Activated T-cell treated with anti-CD3 and anti-CD28 coated beads, Interleukin-2, amount 50 U/mL, for 72 hours (primary cell): ENCODE results near the gene TXNL4A. TPM values are rescaled to one million over a fixed set of nuclear protein-coding genes. Genes with fewer than 3 reads are reported as not detected.

Experiments
- ATAC-seq, 2 donors: fragments of 150-1000 bp; cut with Tn5 transposase; replicated peaks in 1 of 2; 2 replicates each; pipeline ENCODE4 v1.10.0; 2021; ENCODE audit warnings: moderate library complexity in 2 of 2, mild to moderate bottlenecking in 1 of 2
- DNase-seq, 2 donors: peaks; one replicate each; pipeline ENCODE4 v3.0.0; 2021 to 2022; ENCODE audit warnings: mixed read lengths in 1 of 2
- H3K27ac Mint-ChIP-seq: one replicate; pipeline ENCODE4 v1.8.0; 2022; ENCODE audit warnings: mild to moderate bottlenecking, moderate library complexity, mixed read lengths
- H3K27me3 Mint-ChIP-seq: one replicate; pipeline ENCODE4 v1.8.0; 2022; ENCODE audit warnings: low read depth, mixed read lengths
- H3K36me3 Mint-ChIP-seq, 2 donors: one replicate each; pipeline ENCODE4 v1.8.0; 2022; ENCODE audit warnings: mixed read lengths in 2 of 2, mild to moderate bottlenecking in 1 of 2; ENCODE audit not compliant: insufficient read depth in 2 of 2
- H3K4me1 Mint-ChIP-seq: one replicate; pipeline ENCODE4 v1.8.0; 2022; ENCODE audit warnings: low read depth, mixed read lengths
- H3K4me3 Mint-ChIP-seq, 2 donors: one replicate each; pipeline ENCODE4 v1.8.0; 2022; ENCODE audit warnings: mild to moderate bottlenecking in 2 of 2, mixed read lengths in 2 of 2, moderate library complexity in 2 of 2
- H3K9me3 Mint-ChIP-seq, 2 donors: one replicate each; pipeline ENCODE4 v1.8.0; 2022; ENCODE audit warnings: mixed read lengths in 2 of 2
- total RNA-seq, 2 donors: library from RNA; stranded (reverse); gene quantifications; one replicate each; pipeline ENCODE4 v1.2.3, GENCODE V29; 2022

Gene TXNL4A
- total RNA-seq, 2 donors from 2014 or later = 92.9 to 105 TPM

- Mint-ChIP-seq H3K36me3 (peaks cover 32 to 61% of the 10 kb centered on the region in 2 donors), H3K9me3 (peaks cover 8 to 12% of the 10 kb centered on the region in 2 donors), H3K27ac (no peak overlapping the region), H3K4me3 (no peak overlapping the region), H3K27me3 (no peaks in the 10 kb centered on the region), H3K4me1 (no peaks in the 10 kb centered on the region)
- no peak for DNase-seq
- no peak for ATAC-seq
Observed at GRCh38 chr18:79938196-79938595, 50.2 kb downstream of the TXNL4A start.

GRCh38 chr18:79937103-79937860 lies 51.1 kb downstream of the TXNL4A start:
- no peaks in the 10 kb centered on the region for H3K27me3 Mint-ChIP-seq
- ATAC-seq (no peak), DNase-seq (no peak)
- no peak overlapping the region for H3K27ac Mint-ChIP-seq
- H3K36me3 Mint-ChIP-seq = peaks cover 40 to 67% of the 10 kb centered on the region in 2 donors
- no peak overlapping the region for H3K4me3 Mint-ChIP-seq
- peaks cover 12 to 19% of the 10 kb centered on the region in 2 donors for H3K9me3 Mint-ChIP-seq
- no peaks in the 10 kb centered on the region for H3K4me1 Mint-ChIP-seq

DNA sequence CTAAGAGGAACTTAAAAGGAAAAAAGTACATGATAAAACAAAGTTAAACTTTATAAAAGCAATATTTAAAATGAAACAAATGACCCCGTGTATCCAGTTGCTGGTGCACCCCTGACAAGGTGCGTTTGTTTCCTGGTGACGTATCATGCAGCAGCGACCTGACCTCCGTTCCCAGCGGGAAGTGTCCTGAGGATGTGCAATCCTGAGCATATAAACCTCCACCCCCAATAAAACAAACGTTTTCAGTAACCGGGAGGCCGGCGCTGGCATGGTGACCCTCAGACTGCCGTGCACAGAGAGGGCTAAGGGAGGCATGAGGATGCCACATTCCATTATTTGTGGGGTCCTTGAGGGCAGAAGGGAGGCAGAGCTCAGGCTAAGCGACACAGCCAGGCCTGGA lies 51.7 kb downstream of the TXNL4A start:
- Mint-ChIP-seq H3K4me3 (no peak overlapping the region), H3K27ac (no peak overlapping the region), H3K4me1 (no peaks in the 10 kb centered on the region), H3K36me3 (peaks cover 43 to 66% of the 10 kb centered on the region in 2 donors), H3K9me3 (peaks cover 12 to 23% of the 10 kb centered on the region in 2 donors), H3K27me3 (no peaks in the 10 kb centered on the region)
- ATAC-seq = no peak
- no peak for DNase-seq

- no peak overlapping the region for H3K27ac Mint-ChIP-seq
- ATAC-seq = no peak
- no peaks in the 10 kb centered on the region for H3K27me3 Mint-ChIP-seq
- peaks cover 16 to 23% of the 10 kb centered on the region in 2 donors for H3K9me3 Mint-ChIP-seq
- DNase-seq = no peak
- no peaks in the 10 kb centered on the region for H3K4me1 Mint-ChIP-seq
- H3K4me3 Mint-ChIP-seq = no peak overlapping the region
- H3K36me3 Mint-ChIP-seq = peaks cover 46 to 72% of the 10 kb centered on the region in 2 donors
Observed at GRCh38 chr18:79935925-79936324, 52.4 kb downstream of the TXNL4A start.

DNA sequence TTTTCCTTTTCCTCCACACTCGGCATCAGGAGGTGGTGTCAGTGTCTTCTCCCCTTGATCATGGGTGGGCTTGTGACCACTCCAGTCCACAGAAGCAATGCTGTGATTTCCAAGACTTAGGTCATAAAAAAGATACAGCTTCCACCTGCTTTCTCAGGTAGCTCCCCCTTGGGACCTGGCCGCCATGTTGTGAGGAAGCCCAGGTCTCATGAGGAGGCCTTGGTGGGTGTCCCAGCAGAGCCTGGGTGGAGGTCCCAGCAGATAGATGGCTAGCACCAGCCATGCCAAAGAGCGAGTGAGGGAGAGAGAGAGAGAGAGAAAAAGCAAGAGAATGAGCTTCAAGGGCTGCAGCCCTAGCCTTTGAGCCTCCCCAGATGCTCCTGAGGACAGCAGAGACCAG lies 52.9 kb downstream of the TXNL4A start:
- Mint-ChIP-seq H3K27ac (no peak overlapping the region), H3K4me3 (no peak overlapping the region), H3K27me3 (no peaks in the 10 kb centered on the region), H3K4me1 (no peaks in the 10 kb centered on the region), H3K9me3 (peaks cover 16 to 23% of the 10 kb centered on the region in 2 donors), H3K36me3 (peaks cover 46 to 72% of the 10 kb centered on the region in 2 donors)
- no peak for DNase-seq
- no peak for ATAC-seq

DNA sequence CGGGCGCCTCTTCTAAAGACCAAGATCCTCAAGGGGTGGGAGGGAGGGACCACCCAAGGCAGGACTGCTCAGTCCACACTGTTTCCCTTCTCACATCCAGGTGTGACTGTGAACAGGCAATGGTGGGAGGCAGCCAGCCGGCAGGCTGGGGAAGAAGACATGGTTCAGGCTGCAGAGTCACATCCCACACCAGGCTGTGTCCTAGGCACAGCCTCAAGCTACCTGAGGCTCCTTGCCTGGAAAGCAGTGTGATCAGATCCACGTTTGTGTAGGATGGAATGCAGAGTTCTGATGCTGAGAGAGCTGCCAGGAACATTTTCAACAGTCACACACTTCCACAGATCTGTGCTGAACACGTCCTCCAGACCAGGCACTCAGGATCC lies 53.3 kb downstream of the TXNL4A start:
- no peaks in the 10 kb centered on the region for H3K4me1 Mint-ChIP-seq
- ATAC-seq (no peak), DNase-seq (no peak)
- no peak overlapping the region for H3K4me3 Mint-ChIP-seq
- H3K27me3 Mint-ChIP-seq = no peaks in the 10 kb centered on the region
- no peak overlapping the region for H3K27ac Mint-ChIP-seq
- H3K36me3 Mint-ChIP-seq = peaks cover 47 to 75% of the 10 kb centered on the region in 2 donors
- peaks cover 17 to 24% of the 10 kb centered on the region in 2 donors for H3K9me3 Mint-ChIP-seq

DNA sequence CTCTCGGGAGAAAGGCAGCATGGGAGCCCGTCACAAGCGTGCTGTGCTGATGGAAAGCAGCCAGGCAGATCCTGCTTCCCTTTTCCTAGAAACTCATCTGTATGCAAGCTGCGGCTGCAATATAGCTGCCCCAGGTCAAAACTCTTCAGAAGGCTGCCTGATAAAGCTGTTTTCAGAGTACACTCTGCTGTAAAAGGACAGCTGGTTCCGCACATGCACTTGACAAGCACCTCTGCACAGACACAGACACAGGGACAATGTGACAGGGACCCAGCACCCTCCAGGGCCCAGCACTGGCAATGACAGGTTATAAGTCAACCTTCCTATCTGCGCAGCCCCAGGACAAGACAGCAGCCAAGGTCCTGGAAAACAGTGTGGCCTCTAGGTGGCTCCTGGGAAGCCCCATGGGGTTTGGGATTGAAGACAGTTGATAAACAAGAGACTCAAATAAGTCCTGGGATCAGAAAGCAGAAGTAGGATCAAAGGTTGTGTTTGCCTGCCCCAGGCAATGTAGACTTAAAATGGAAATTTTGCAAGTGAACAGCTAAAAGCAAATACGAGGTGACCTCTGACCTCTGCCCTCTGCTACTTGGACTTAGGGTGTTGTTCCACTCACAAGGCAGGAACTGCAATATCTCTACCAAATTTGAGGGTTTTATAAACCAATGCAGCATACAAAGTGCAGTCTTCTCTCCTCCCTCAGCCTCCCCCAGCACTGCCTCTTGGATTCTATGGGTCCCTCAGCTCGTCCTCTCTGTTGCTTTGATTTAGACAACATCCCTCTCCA lies 53.9 kb downstream of the TXNL4A start:
- Mint-ChIP-seq H3K4me3 (no peak overlapping the region), H3K27me3 (no peaks in the 10 kb centered on the region), H3K27ac (no peak overlapping the region), H3K9me3 (peaks cover 21 to 29% of the 10 kb centered on the region in 2 donors), H3K4me1 (no peaks in the 10 kb centered on the region), H3K36me3 (peaks cover 49 to 78% of the 10 kb centered on the region in 2 donors)
- ATAC-seq (no peak), DNase-seq (no peak)

GRCh38 chr18:79933765-79934164 lies 54.6 kb downstream of the TXNL4A start:
- Mint-ChIP-seq H3K4me1 (peaks cover 3% of the 10 kb centered on the region), H3K36me3 (peaks cover 55 to 78% of the 10 kb centered on the region in 2 donors), H3K9me3 (peaks cover 25 to 33% of the 10 kb centered on the region in 2 donors), H3K27me3 (no peaks in the 10 kb centered on the region), H3K27ac (no peak overlapping the region), H3K4me3 (no peak overlapping the region)
- no peak for DNase-seq
- no peak for ATAC-seq

DNA sequence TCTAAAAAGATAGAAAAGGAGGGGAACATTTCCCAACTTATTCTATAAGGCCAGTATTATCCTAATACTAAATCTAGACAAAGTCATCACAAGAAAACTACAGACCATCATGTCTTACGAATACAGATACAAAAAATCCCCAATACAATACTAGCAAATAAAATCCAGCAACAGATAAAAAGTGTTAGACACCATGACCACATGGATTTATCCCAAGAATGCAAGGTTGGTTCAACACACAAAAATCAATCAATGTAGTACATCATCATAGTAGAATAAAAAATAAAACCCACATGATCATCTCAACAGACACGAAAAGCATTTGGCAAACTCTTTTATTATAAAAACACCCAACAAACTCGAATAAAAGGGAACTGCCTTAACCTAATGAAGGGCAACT lies 55.5 kb downstream of the TXNL4A start:
- DNase-seq = no peak
- peaks cover 5% of the 10 kb centered on the region for H3K4me1 Mint-ChIP-seq
- no peak overlapping the region for H3K4me3 Mint-ChIP-seq
- no peak for ATAC-seq
- no peak overlapping the region for H3K27ac Mint-ChIP-seq
- H3K27me3 Mint-ChIP-seq = no peaks in the 10 kb centered on the region
- H3K36me3 Mint-ChIP-seq = peaks cover 57 to 76% of the 10 kb centered on the region in 2 donors
- peaks cover 25 to 33% of the 10 kb centered on the region in 2 donors for H3K9me3 Mint-ChIP-seq

DNA sequence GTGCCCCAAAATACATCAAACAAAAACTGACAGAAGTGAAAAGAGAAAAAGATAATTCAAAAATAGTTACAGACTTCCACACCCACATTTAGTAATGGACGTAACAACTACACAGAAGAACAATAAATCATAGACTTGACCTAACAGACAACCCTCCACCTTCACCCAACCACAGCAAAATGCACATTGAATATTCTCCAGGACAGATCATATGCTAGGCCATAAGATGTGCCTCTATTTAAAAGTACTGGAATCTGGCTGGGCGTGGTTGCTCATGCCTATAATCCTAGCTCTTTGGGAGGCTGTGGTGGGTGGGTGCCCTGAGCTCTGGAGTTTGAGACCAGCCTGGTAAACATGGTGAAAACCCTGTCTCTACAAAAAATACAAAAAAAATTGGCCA lies 56.9 kb downstream of the TXNL4A start:
- Mint-ChIP-seq H3K27me3 (no peaks in the 10 kb centered on the region), H3K4me1 (peaks cover 5% of the 10 kb centered on the region), H3K27ac (no peak overlapping the region), H3K9me3 (peaks cover 25 to 33% of the 10 kb centered on the region in 2 donors), H3K4me3 (no peak overlapping the region), H3K36me3 (peaks cover 48 to 62% of the 10 kb centered on the region in 2 donors)
- DNase-seq (no peak), ATAC-seq (no peak)

DNA sequence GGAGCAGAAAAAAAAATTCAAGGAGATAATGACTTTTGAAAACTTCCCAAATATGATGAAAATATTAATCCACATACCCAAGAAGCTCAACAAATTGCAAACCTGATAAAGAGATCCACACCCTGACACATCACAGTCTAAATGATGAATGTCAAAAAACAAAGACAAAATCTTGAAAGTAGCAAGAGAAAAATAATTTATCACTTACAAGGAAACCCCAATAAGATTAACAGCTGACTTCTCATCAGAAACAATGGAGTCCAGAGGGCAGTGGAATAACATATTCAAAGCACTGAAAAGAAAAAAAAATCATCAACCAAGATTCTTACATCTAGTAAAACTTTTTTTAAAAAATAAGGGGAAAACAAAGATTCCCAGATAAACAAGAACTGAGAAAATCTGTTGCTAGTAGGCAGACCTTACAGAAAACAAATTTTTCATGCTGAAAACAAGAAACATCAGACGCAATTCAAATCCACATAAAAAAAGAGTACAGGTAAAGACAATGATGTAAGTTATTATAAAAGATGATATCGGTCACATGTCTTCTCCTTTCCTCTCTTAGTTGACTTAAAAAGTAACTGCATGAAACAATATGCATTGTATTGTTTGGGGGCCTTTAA lies 58.2 kb downstream of the TXNL4A start:
- H3K27ac Mint-ChIP-seq = no peak overlapping the region
- peaks cover 21 to 27% of the 10 kb centered on the region in 2 donors for H3K9me3 Mint-ChIP-seq
- H3K4me1 Mint-ChIP-seq = peaks cover 5% of the 10 kb centered on the region
- no peak overlapping the region for H3K4me3 Mint-ChIP-seq
- H3K27me3 Mint-ChIP-seq = no peaks in the 10 kb centered on the region
- no peak for DNase-seq
- no peak for ATAC-seq
- H3K36me3 Mint-ChIP-seq = peaks cover 41 to 50% of the 10 kb centered on the region in 2 donors

- DNase-seq (no peak), ATAC-seq (no peak)
- Mint-ChIP-seq H3K4me1 (peaks cover 5% of the 10 kb centered on the region), H3K27ac (no peak overlapping the region), H3K4me3 (no peak overlapping the region), H3K9me3 (peaks cover 17 to 21% of the 10 kb centered on the region in 2 donors), H3K36me3 (peaks cover 30 to 42% of the 10 kb centered on the region in 2 donors), H3K27me3 (no peaks in the 10 kb centered on the region)
Observed at GRCh38 chr18:79928563-79928960, 59.8 kb downstream of the TXNL4A start.
